ENCODE data around the gene OR5D14.

Gene OR5D14

DNA sequence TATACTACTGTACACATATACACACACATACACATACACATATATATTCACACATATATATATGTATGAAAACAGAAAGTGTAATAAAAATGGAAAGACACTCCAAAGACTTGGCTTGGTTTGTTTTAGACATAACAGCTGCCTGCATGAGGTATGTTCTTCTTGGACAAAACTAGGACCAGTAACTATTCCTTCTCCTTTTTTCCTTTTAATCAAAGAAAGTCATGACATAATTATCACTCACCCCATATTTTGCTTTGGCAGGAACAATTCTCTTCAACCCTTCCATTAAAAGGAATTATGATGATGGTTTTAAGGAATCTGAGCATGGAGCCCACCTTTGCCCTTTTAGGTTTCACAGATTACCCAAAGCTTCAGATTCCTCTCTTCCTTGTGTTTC is at the start of gene OR5D14:
Gene OR5D14 (plus strand): TSS at position 301 of the 400 bp plus-strand sequence. CDS start 0 bp downstream, at position 301.
- no peak for DNase-seq (ENCODE audit: low read depth)

DNA sequence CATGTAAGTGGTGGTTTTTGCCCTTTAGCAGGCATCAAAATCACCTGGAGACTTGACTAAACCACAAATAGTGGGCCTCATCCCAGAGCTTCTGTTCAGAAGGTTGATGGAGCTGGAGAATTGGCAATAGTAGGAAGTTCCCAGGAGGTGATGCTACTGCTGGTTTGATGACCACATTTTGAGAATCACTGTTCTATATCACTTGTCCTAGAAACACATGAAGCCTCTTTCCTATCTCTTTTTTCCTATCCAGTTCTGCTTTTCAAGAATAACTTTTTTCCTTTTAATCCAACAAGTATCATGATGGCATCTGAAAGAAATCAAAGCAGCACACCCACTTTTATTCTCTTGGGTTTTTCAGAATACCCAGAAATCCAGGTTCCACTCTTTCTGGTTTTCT is 22.2 kb upstream of the OR5D14 start, which contains the start of gene OR5D13:
Gene OR5D13 (plus strand): TSS at position 301 of the 400 bp plus-strand sequence. CDS start 0 bp downstream, at position 301.
- DNase-seq (ENCODE audit: low read depth) = no peak

DNA sequence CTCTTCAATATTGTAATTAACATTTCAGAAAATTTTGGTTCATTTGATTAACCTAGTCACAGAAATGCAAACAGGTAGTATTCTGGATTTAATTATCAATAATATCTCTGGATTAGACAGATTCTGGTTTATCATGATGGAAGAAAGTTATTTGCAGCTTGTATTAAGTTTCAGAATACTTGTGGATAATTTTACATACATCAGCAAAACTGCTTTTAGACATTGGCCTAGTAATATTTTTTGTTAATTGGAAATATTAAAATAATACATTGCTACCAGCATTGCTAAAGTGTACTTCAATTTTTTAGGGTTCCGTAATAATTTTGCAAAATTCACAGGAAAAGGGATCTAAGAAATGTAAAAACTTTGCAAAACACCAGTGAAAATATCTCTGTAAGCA is 3.8 kb upstream of the OR5D14 start:
- no peak for DNase-seq (ENCODE audit: low read depth)

DNA sequence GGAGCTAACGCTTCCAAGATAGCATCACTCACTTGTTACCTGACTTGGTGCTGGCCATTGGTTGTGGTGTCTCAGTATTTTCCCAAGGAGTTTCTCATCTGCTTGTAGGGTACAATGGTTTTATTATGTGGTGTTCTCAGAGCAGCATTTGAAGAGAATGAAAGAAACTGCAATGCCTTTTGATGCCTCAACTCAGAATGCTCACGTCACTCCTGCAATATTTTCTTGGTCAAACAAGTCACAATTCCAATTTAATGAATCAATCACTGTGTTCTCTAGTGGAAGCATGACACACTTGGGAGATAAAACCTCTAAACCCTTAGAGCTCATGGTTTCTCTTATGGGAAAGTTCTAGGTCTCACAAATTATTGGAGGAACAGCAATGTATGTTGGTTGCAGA is 2.0 kb upstream of the OR5D14 start:
- DNase-seq (ENCODE audit: low read depth) = no peak

DNA sequence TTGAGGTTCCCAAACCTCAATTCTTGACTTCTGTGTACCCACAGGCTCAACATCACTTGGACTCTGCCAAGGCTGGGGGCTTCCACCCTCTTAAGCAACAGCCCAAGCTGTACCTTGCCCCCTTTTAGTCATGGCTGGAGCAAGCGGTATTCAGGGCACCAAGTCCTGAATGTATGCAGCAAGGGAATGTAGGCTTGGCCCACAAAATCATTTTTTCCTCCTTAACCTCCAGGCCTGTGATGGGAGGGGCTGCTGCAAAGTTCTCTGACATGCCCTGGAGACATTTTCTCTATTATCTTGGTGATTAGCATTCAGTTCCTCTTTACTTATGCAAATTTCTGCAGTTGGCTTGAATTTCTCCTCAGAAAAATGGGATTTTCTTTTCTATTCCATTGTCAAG is 10.9 kb downstream of the OR5D14 start:
- no peak for DNase-seq (ENCODE audit: low read depth)

DNA sequence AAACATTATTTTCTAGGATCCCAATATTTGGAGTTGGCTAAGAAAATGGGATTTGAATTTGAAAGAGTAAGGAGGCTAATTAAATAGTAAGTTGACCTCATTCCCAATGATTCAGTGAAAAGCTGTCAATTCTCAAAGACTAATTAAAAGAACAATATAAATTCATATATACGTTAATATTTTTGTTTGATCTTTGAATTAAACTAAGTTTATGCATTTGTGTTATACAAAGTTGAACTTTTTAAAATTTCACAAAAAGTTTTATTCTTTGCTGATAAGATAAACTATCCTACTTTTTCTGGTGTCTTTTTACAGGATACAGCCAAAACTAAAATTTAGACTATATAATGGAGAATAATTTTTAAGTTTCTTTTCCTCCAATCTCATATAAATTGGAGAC is 15.7 kb downstream of the OR5D14 start, which contains the start of gene OR5L1:
Gene OR5L1 (plus strand): TSS at position 301 of the 400 bp plus-strand sequence. CDS start 100 bp downstream, outside the sequence.
- no peak for DNase-seq (ENCODE audit: low read depth)

DNA sequence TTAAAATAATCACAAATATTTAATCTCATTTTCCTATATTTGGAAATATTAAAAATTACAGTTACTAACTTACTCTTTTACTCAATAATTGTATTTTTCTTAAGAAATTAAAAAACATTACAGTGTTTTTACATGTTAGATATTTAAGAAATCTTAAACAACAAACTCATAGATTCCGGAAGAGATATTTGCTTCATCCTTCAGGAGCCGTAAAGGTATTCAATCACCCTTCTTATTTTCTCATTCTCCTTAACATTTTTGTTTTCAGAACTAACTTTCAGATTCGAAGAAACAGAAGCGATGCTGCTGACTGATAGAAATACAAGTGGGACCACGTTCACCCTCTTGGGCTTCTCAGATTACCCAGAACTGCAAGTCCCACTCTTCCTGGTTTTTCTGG is 24.0 kb downstream of the OR5D14 start, which contains the start of gene OR5D18:
Gene OR5D18 (plus strand): TSS at position 301 of the 400 bp plus-strand sequence. CDS start 0 bp downstream, at position 301.
- DNase-seq (ENCODE audit: low read depth) = no peak

DNA sequence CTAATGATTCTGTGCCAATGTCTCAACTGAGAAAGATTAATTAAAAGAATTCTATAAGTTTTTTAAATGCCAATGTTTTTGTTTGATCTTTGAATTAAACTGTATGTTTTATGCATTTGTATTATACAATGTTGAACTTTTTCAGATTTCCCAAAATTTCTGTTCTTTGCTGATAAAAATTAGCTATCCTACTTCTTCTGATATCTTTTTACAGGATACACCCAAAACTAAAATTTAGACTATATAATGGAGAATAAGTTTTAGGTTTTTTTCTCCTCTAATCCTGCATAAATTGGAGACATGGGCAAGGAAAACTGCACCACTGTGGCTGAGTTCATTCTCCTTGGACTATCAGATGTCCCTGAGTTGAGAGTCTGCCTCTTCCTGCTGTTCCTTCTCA is 31.6 kb downstream of the OR5D14 start, which contains the start of gene OR5L2:
Gene OR5L2 (plus strand): TSS at position 301 of the 400 bp plus-strand sequence. CDS start 0 bp downstream, at position 301.
- no peak for DNase-seq (ENCODE audit: low read depth)

DNA sequence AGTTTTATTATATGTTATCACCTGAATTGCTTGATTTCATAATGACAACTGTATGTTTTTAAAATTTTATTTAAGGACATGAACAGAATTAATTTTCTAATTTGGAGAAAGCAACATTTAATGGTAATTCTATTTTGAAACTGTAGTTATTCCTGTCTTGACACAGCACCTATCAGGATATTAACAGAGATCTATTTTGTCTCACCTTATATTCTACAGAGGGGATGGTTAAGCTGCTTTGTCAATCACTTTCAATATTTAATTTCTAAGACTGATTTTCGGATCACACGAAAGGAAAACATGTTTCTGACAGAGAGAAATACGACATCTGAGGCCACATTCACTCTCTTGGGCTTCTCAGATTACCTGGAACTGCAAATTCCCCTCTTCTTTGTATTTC is 43.1 kb downstream of the OR5D14 start, which contains the start of gene OR5D16:
Gene OR5D16 (plus strand): TSS at position 301 of the 400 bp plus-strand sequence. CDS start 0 bp downstream, at position 301.
- DNase-seq (ENCODE audit: low read depth) = no peak

All from stromal cell of bone marrow (primary cell).